HCT116 (cell line): ENCODE data around the gene SLC15A3. TPM values are rescaled to one million over a fixed set of nuclear protein-coding genes. Genes with fewer than 3 reads are reported as not detected.

Experiments
- ATAC-seq: fragments of 200-7000 bp; cut with Tn5 transposase; 2 replicates; pipeline ENCODE4 v1.9.1; 2020; ENCODE audit warnings: mild to moderate bottlenecking, moderate library complexity
- BruUV-seq: library from RNA; stranded (reverse); fragments of 400-500 nt; replicated peaks from 2 replicates; lab custom pipeline; 2021; lab: Mats Ljungman, UMichigan
- CTCF ChIA-PET: fragments of 300-600 bp; sonication (Branson Sonifier 250); formaldehyde crosslinking; loops from one replicate; lab custom pipeline; 2021; ENCODE audit warnings: antibody characterized with exemption; lab: Charles Lee
- POLR2A ChIA-PET: fragments of 300-600, 350-600 bp; sonication (Branson Sonifier 250); formaldehyde crosslinking; loops from one replicate; lab custom pipeline; 2021; ENCODE audit warnings: antibody characterized with exemption; lab: Charles Lee
- RAD21 ChIA-PET, 2 experiments: fragments of 300-600 bp; sonication (Branson Sonifier 250); formaldehyde crosslinking; loops; one replicate each; lab custom pipeline; 2023; ENCODE audit warnings: low total read pairs in 2 of 2; ENCODE audit not compliant: uncharacterized antibody in 2 of 2, unreplicated experiment in 2 of 2, low non-redundant PET in 1 of 2; lab: Charles Lee
- DNase-seq: peaks from one replicate; pipeline ENCODE4 v3.0.0-alpha.2; 2010; ENCODE audit warnings: low read depth, low spot score
- H2AFZ ChIP-seq: fragments of 200-600 bp; shearing (Covaris generic), sonication (generic); 2 replicates; pipeline ENCODE4 v1.6.1; 2017; ENCODE audit warnings: low read depth, mixed run types, mixed read lengths, antibody characterized with exemption, low read length; ENCODE audit not compliant: poor library complexity, severe bottlenecking
- H3K27ac ChIP-seq: 2 replicates; pipeline ENCODE4 v1.5.1; 2012; ENCODE audit warnings: low read depth, low read length
- H3K27me3 ChIP-seq: fragments of 200-600 bp; sonication (generic); 2 replicates; pipeline ENCODE4 v1.6.1; 2016; ENCODE audit warnings: mixed run types, low read length, mixed read lengths; ENCODE audit not compliant: insufficient read depth
- H3K36me3 ChIP-seq, 2 experiments: fragments of 200-500 bp in 1 of 2; fragments of 200-600 bp in 1 of 2; sonication (Bioruptor generic) in 1 of 2; sonication (generic) in 1 of 2; 2 replicates each; pipeline versions ENCODE4 v1.5.1 to v1.6.1; 2014 to 2016; ENCODE audit warnings: low read length in 2 of 2, inconsistent platforms in 1 of 2, mixed read lengths in 1 of 2, mixed run types in 1 of 2; ENCODE audit not compliant: insufficient read depth in 2 of 2, control insufficient read depth in 1 of 2
- H3K4me1 ChIP-seq, 2 experiments: fragments of 200-600 bp in 1 of 2; sonication (generic) in 1 of 2; 2 replicates each; pipeline versions ENCODE4 v1.5.1 to v1.6.1; 2012 to 2017; ENCODE audit warnings: low read length in 2 of 2, inconsistent platforms in 1 of 2, mild to moderate bottlenecking in 1 of 2, mixed read lengths in 1 of 2, mixed run types in 1 of 2, moderate library complexity in 1 of 2; ENCODE audit not compliant: insufficient read depth in 2 of 2, control insufficient read depth in 1 of 2
- H3K4me2 ChIP-seq: fragments of 200-600 bp; sonication (generic); 2 replicates; pipeline ENCODE4 v1.6.1; 2017; ENCODE audit warnings: mixed run types, low read length, mixed read lengths
- H3K4me3 ChIP-seq, 2 experiments: fragments of 200-600 bp in 1 of 2; sonication (generic) in 1 of 2; replicated peaks in 1 of 2; 2 replicates each; pipeline ENCODE4 v1.5.1; 2011 to 2016; ENCODE audit warnings: low read length in 2 of 2, control low read depth in 1 of 2, low read depth in 1 of 2, mild to moderate bottlenecking in 1 of 2, mixed read lengths in 1 of 2, mixed run types in 1 of 2
- H3K79me2 ChIP-seq: fragments of 200-600 bp; sonication (generic); 2 replicates; pipeline ENCODE4 v1.6.1; 2017; ENCODE audit warnings: mild to moderate bottlenecking, mixed run types, low read length, moderate library complexity, mixed read lengths; ENCODE audit not compliant: insufficient read depth
- H3K9ac ChIP-seq: fragments of 200-600 bp; sonication (generic); 2 replicates; pipeline ENCODE4 v1.6.1; 2016; ENCODE audit warnings: low read length, mixed read lengths
- H3K9me2 ChIP-seq: fragments of 200-600 bp; sonication (generic), shearing (Covaris generic); 2 replicates; pipeline ENCODE4 v1.6.1; 2017; ENCODE audit warnings: mixed run types, mild to moderate bottlenecking, moderate library complexity; ENCODE audit not compliant: insufficient read depth
- H3K9me3 ChIP-seq, 2 experiments: fragments of 200-500 bp in 1 of 2; fragments of 200-600 bp in 1 of 2; sonication (Bioruptor generic) in 1 of 2; sonication (generic) in 1 of 2; 2 replicates each; pipeline ENCODE4 v1.6.1; 2014 to 2017; ENCODE audit warnings: low read length in 2 of 2, mixed read lengths in 2 of 2, inconsistent platforms in 1 of 2, low read depth in 1 of 2, mild to moderate bottlenecking in 1 of 2, mixed run types in 1 of 2, moderate library complexity in 1 of 2; ENCODE audit not compliant: control insufficient read depth in 1 of 2, insufficient read depth in 1 of 2
- H4K20me1 ChIP-seq: fragments of 200-600 bp; sonication (generic), shearing (Covaris generic); 2 replicates; pipeline ENCODE4 v1.6.1; 2017; ENCODE audit warnings: mixed run types, mild to moderate bottlenecking, moderate library complexity; ENCODE audit not compliant: insufficient read depth
- CBX3 ChIP-seq: IDR thresholded peaks from 2 replicates; pipeline ENCODE4 v1.6.1; 2012; ENCODE audit warnings: low read depth
- CEBPB ChIP-seq: IDR thresholded peaks from 2 replicates; pipeline ENCODE4 v1.6.1; 2012; ENCODE audit warnings: low read depth
- EZH2phosphoT487 ChIP-seq: fragments of 200-600 bp; IDR thresholded peaks from 2 replicates; pipeline ENCODE4 v1.6.1; 2018; ENCODE audit warnings: antibody characterized with exemption, borderline replicate concordance
- FOSL1 ChIP-seq: IDR thresholded peaks from 2 replicates; pipeline ENCODE4 v1.6.1; 2012; ENCODE audit warnings: low read depth
- JUND ChIP-seq: IDR thresholded peaks from 2 replicates; pipeline ENCODE4 v1.6.1; 2012
- POLR2A ChIP-seq: IDR thresholded peaks from 2 replicates; pipeline ENCODE4 v1.7.0; 2011; ENCODE audit warnings: borderline replicate concordance; ENCODE audit not compliant: insufficient read depth, insufficient read length; ENCODE audit errors: extremely low read depth
- RAD21 ChIP-seq: IDR thresholded peaks from 2 replicates; pipeline ENCODE4 v1.6.1; 2012; ENCODE audit warnings: low read depth, mild to moderate bottlenecking
- SIN3A ChIP-seq: IDR thresholded peaks from 2 replicates; pipeline ENCODE4 v1.6.1; 2012; ENCODE audit warnings: low read depth
- SRF ChIP-seq: IDR thresholded peaks from 2 replicates; pipeline ENCODE4 v1.6.1; 2012; ENCODE audit warnings: low read depth
- TCF7L2 ChIP-seq: IDR thresholded peaks from 2 replicates; pipeline ENCODE4 v1.7.0; 2011; ENCODE audit warnings: borderline replicate concordance, inconsistent platforms; ENCODE audit not compliant: insufficient read depth, insufficient read length; ENCODE audit errors: extremely low read depth
- YY1 ChIP-seq: IDR thresholded peaks from 2 replicates; pipeline ENCODE4 v1.6.1; 2011; ENCODE audit warnings: low read length, low read depth, moderate library complexity, mild to moderate bottlenecking; ENCODE audit not compliant: insufficient replicate concordance; ENCODE audit errors: extremely low read depth
- ZBTB33 ChIP-seq: IDR thresholded peaks from 2 replicates; pipeline ENCODE4 v1.6.1; 2011; ENCODE audit warnings: mild to moderate bottlenecking, low read length, moderate library complexity; ENCODE audit not compliant: insufficient replicate concordance; ENCODE audit errors: extremely low read depth
- ZFX ChIP-seq: fragments of 450-650 bp; IDR thresholded peaks from 2 replicates; pipeline ENCODE4 v1.6.1; 2017
- intact Hi-C: fragments of 100-400 bp; cut with micrococcal nuclease; formaldehyde crosslinking; loops from 2 replicates; pipeline ENCODE4 v1.10.0; 2022
- total RNA-seq: library from RNA; stranded (reverse); gene quantifications from one replicate; pipeline ENCODE4 v1.2.1, GENCODE V29; 2021; ENCODE audit not compliant: unreplicated experiment
- TF ChIP-seq, protein P1 (sequence below): IDR thresholded peaks from 2 replicates; pipeline ENCODE4 v1.6.1; 2012

The SLC15A3 gene
- total RNA-seq, 1 experiment from 2014 or later, result not detected

GRCh38 chr11:60942219-60942618 is 9.8 kb downstream of the SLC15A3 start:
- RAD21 ChIA-PET, result interaction anchor here in 1 of 2 experiments (0.6 kb wide), 1 partner anchor 513 kb away, joined by 3 read pairs; no protein-coding TSS in a partner anchor
- intact Hi-C loops, result no loop called here
- no peak overlapping the region for H3K27ac ChIP-seq
- H3K79me2 ChIP-seq, result no peaks in the 10 kb centered on the region
- no peaks in the 10 kb centered on the region for H3K4me1 ChIP-seq
- no peaks in the 10 kb centered on the region for H4K20me1 ChIP-seq
- POLR2A ChIA-PET, result no interaction called here
- H3K9me3 ChIP-seq, result no peaks in the 10 kb centered on the region
- BruUV-seq, result no TSS peak
- H3K27me3 ChIP-seq, result 0 out of 2 replicates have a peak, but pooled peaks cover 11% of the 10 kb centered on the region
- DNase-seq (no peak), ATAC-seq (no peak)
- CTCF ChIA-PET, result no interaction called here
- H3K36me3 ChIP-seq, result no peaks in the 10 kb centered on the region
- H3K9me2 ChIP-seq, result no peaks in the 10 kb centered on the region
- H2AFZ ChIP-seq, result no peak overlapping the region
- no peak overlapping the region for H3K4me2 ChIP-seq
- no peak for TF ChIP-seq SIN3A
- TF ChIP-seq ZFX, result no peak
- no peak for TF ChIP-seq POLR2A
- TF ChIP-seq, protein P1, sequence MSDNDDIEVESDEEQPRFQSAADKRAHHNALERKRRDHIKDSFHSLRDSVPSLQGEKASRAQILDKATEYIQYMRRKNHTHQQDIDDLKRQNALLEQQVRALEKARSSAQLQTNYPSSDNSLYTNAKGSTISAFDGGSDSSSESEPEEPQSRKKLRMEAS, result no peak
- TF ChIP-seq YY1, result no peak
- no peak for TF ChIP-seq TCF7L2
- no peak for TF ChIP-seq FOSL1
- TF ChIP-seq CBX3, result no peak
- no peak for TF ChIP-seq SRF
- TF ChIP-seq EZH2phosphoT487, result no peak
- TF ChIP-seq CEBPB, result no peak
- TF ChIP-seq RAD21, result no peak
- TF ChIP-seq ZBTB33, result no peak
- no peak for TF ChIP-seq JUND
- no peak overlapping the region for H3K9ac ChIP-seq
- H3K4me3 ChIP-seq, result no peak overlapping the region
